AG09319 (cell line): ENCODE results near the gene DDIAS.

ENCODE experiments used
- DNase-seq: peaks from one replicate; pipeline ENCODE4 v3.0.0-alpha.2; 2010; ENCODE audit warnings: low read depth; ENCODE audit errors: extremely low read depth
- CTCF ChIP-seq: IDR thresholded peaks from 2 replicates; pipeline ENCODE4 v1.5.1; 2011; ENCODE audit warnings: low read depth, mild to moderate bottlenecking, inconsistent platforms, low read length, moderate library complexity

DDIAS gene

GRCh38 chr11:82871646-82872045, 29.9 kb upstream of the DDIAS start:
- no peak for TF ChIP-seq CTCF
- no peak for DNase-seq

- TF ChIP-seq CTCF = no peak
- no peak for DNase-seq
These were observed 29.0 kb upstream of the DDIAS start for GRCh38 chr11:82872377-82873150.

- no peak for DNase-seq
- no peak for TF ChIP-seq CTCF
These were observed 27.6 kb upstream of the DDIAS start for GRCh38 chr11:82873919-82874333.

- TF ChIP-seq CTCF = no peak
- no peak for DNase-seq
These were observed 26.7 kb upstream of the DDIAS start for GRCh38 chr11:82874646-82875523.

- TF ChIP-seq CTCF = no peak
- no peak for DNase-seq
These were observed 17.7 kb upstream of the DDIAS start for GRCh38 chr11:82883853-82884252.

GRCh38 chr11:82889133-82890001, 12.2 kb upstream of the DDIAS start:
- TF ChIP-seq CTCF = no peak
- DNase-seq = no peak
